K562 (cell line): Measurements from ENCODE around the gene PNCK. TPM values are rescaled to one million over a fixed set of nuclear protein-coding genes. Genes with fewer than 3 reads are reported as not detected.

ENCODE experiments used
- ATAC-seq: fragments of 200-7000 bp; cut with Tn5 transposase; 3 replicates; pipeline ENCODE4 v1.9.1; 2020; ENCODE audit warnings: moderate library complexity
- BruUV-seq: library from RNA; stranded (reverse); fragments of 400-500 nt; replicated peaks from 2 replicates; lab custom pipeline; 2021; lab: Mats Ljungman, UMichigan
- CTCF ChIA-PET: fragments of 300-600 bp; formaldehyde crosslinking; extraction: SDS; loops from one replicate; lab custom pipeline; 2021; ENCODE audit warnings: low intra/inter-chr PET ratio; lab: Yijun Ruan, JAX
- POLR2A ChIA-PET: fragments of 300-600, 350-650 bp; sonication (Branson Sonifier 250); formaldehyde crosslinking; extraction: SDS; loops from one replicate; lab custom pipeline; 2021; ENCODE audit warnings: antibody characterized with exemption, inconsistent platforms; lab: Yijun Ruan, JAX
- DNase-seq, 4 experiments: peaks; one replicate each; pipeline versions ENCODE4 v3.0.0 to v3.0.0-alpha.2; 2011 to 2018; ENCODE audit warnings: low spot score in 3 of 4, mixed read lengths in 3 of 4; ENCODE audit errors: extremely low read depth in 1 of 4
- FAIRE-seq: peaks from 2 replicates; lab custom pipeline; 2011; peaks lifted over from hg19 to GRCh38; lab: Jason Lieb, UNC
- H2AFZ ChIP-seq: 2 replicates; pipeline ENCODE4 v1.6.0; 2011; ENCODE audit warnings: low read depth, low read length, control low read depth, inconsistent platforms
- H3K27ac ChIP-seq: fragments of 200-600 bp; 3 replicates; pipeline ENCODE4 v1.8.0; 2011; ENCODE audit warnings: low read depth, mild to moderate bottlenecking, control low read depth, inconsistent platforms, low read length, moderate library complexity, mixed read lengths; ENCODE audit errors: extremely low read depth
- H3K27me3 ChIP-seq, 2 experiments: fragments of 300-600 bp in 1 of 2; 2 replicates in 1 of 2; 3 replicates in 1 of 2; pipeline versions ENCODE4 v1.6.0 to v1.8.0; 2011; ENCODE audit warnings: inconsistent platforms in 2 of 2, low read length in 2 of 2, mild to moderate bottlenecking in 1 of 2, mixed read lengths in 1 of 2, moderate library complexity in 1 of 2; ENCODE audit not compliant: control insufficient read depth in 2 of 2, insufficient read depth in 2 of 2
- H3K36me3 ChIP-seq: fragments of 300-600 bp; 3 replicates; pipeline ENCODE4 v1.8.0; 2011; ENCODE audit warnings: mild to moderate bottlenecking, low read length, inconsistent platforms; ENCODE audit not compliant: control insufficient read depth, insufficient read depth
- H3K4me1 ChIP-seq, 2 experiments: fragments of 200-600 bp in 1 of 2; replicated peaks in 1 of 2; 2 replicates in 1 of 2; 3 replicates in 1 of 2; pipeline versions ENCODE4 v1.5.1 to v1.8.0; 2011; ENCODE audit warnings: inconsistent platforms in 2 of 2, low read length in 2 of 2, mild to moderate bottlenecking in 1 of 2, mixed read lengths in 1 of 2, moderate library complexity in 1 of 2; ENCODE audit not compliant: control insufficient read depth in 2 of 2, insufficient read depth in 2 of 2
- H3K4me2 ChIP-seq: 2 replicates; pipeline ENCODE4 v1.6.1; 2011; ENCODE audit warnings: low read length, control low read depth, inconsistent platforms, mixed read lengths; ENCODE audit not compliant: insufficient read depth
- H3K4me3 ChIP-seq: fragments of 200-600 bp; sonication (generic), shearing (Covaris generic); 2 replicates; pipeline ENCODE4 v1.5.1; 2016; ENCODE audit warnings: control low read depth, inconsistent platforms
- H3K79me2 ChIP-seq: fragments of 200-600 bp; 3 replicates; pipeline ENCODE4 v1.8.0; 2011; ENCODE audit warnings: low read length, inconsistent platforms; ENCODE audit not compliant: control insufficient read depth, insufficient read depth
- H3K9ac ChIP-seq, 2 experiments: 2 replicates each; pipeline versions ENCODE4 v1.6.0 to v1.6.1; 2011; ENCODE audit warnings: low read depth in 2 of 2, low read length in 2 of 2, control low read depth in 1 of 2, inconsistent platforms in 1 of 2, mild to moderate bottlenecking in 1 of 2, mixed read lengths in 1 of 2; ENCODE audit not compliant: insufficient read depth in 1 of 2
- H3K9me1 ChIP-seq: one replicate; pipeline ENCODE4 v1.6.0; 2011; ENCODE audit warnings: inconsistent platforms, mild to moderate bottlenecking, low read length, moderate library complexity; ENCODE audit not compliant: control insufficient read depth, insufficient read depth
- H3K9me3 ChIP-seq: replicated peaks from 2 replicates; pipeline ENCODE4 v1.5.1; 2011; ENCODE audit warnings: low read depth, low read length, inconsistent platforms; ENCODE audit not compliant: control insufficient read depth, insufficient read depth
- H4K20me1 ChIP-seq: replicated peaks from 2 replicates; pipeline ENCODE4 v1.6.1; 2011; ENCODE audit warnings: low read length, inconsistent platforms, mixed read lengths; ENCODE audit not compliant: control insufficient read depth, insufficient read depth
- CCAR2 ChIP-seq: fragments of 200-400 bp; formaldehyde crosslinking; IDR thresholded peaks from 2 replicates; pipeline ENCODE4 v1.6.1; 2017; ENCODE audit warnings: mild to moderate bottlenecking, low read depth, low read length
- DMBX1 ChIP-seq: fragments of 250-450 bp; sonication (Bioruptor Pico); IDR thresholded peaks from 2 replicates; pipeline ENCODE4 v1.8.0; 2022; ENCODE audit warnings: inconsistent platforms, mild to moderate bottlenecking, moderate library complexity, borderline replicate concordance
- NFE2 ChIP-seq: IDR thresholded peaks from 2 replicates; pipeline ENCODE4 v1.6.1; 2014; ENCODE audit warnings: antibody characterized with exemption, low read depth
- NRF1 ChIP-seq, 2 experiments: fragments of 450-650 bp; IDR thresholded peaks in 1 of 2; conservative IDR thresholded peaks in 1 of 2; 2 replicates each; pipeline ENCODE4 v1.6.1; 2014; ENCODE audit warnings: mild to moderate bottlenecking in 2 of 2
- ZNF444 ChIP-seq: fragments of 250-450 bp; sonication (Bioruptor Pico); IDR thresholded peaks from 2 replicates; pipeline ENCODE4 v1.4.0; 2020; ENCODE audit warnings: mild to moderate bottlenecking, moderate library complexity
- WGBS: fragments of 100-300 bp; shearing (Covaris generic); methylation state at CpG from one replicate; pipeline ENCODE4 v1.1.6; 2016; ENCODE audit warnings: low coverage, mixed read lengths; ENCODE audit not compliant: insufficient coverage; ENCODE audit errors: missing lambda C conversion rate; 5-methylcytosine and 5-hydroxymethylcytosine counted together
- in situ Hi-C: fragments of 300-500 bp; cut with MboI; formaldehyde crosslinking; loops from 4 replicates; pipeline ENCODE4 v1.15.0; 2018; ENCODE audit warnings: inconsistent platforms, mixed read lengths
- intact Hi-C: fragments of 100-400 bp; cut with micrococcal nuclease; formaldehyde crosslinking; loops from 2 replicates; pipeline ENCODE4 v1.14.2; 2022
- polyA plus RNA-seq, 8 experiments: library from polyadenylated mRNA; depleted of rRNA in 4 of 8; stranded (reverse) in 5 of 8; unstranded in 3 of 8; fragments of >200 nt; fragmentation: Nextera tagmentation in 2 of 8; fragmentation: Illumina TruSeq in 1 of 8; extraction: Ambion mirVana in 2 of 8; extraction: Trizol in 1 of 8; gene quantifications; 2 replicates each; pipeline versions ENCODE4 v1.2.1 to v1.2.3, GENCODE V29; 2011 to 2014; ENCODE audit warnings: inconsistent platforms in 1 of 8, missing spikeins in 1 of 8
- total RNA-seq, 7 experiments: library from RNA; depleted of rRNA in 6 of 7; stranded (reverse); fragments of >200 nt in 6 of 7; fragmentation: Illumina TruSeq in 2 of 7; extraction: Trizol in 2 of 7; gene quantifications; 2 replicates each; pipeline versions ENCODE4 v1.2.1 to v1.2.3, GENCODE V29; 2011 to 2021; ENCODE audit warnings: low replicate concordance in 1 of 7

The PNCK gene
- total and polyA plus RNA-seq, 9 of the 15 experiments (the other 6 are each of a cell fraction or from before 2014, with no cell fraction given): 0.13 to 7.5 (median 1.2) TPM; not detected in 1

GRCh38 chrX:153640736-153641575, 32.7 kb downstream of the PNCK start:
- 0 out of 2 replicates have a peak overlapping the region, but pooled peaks have one; percentile 65 for H2AFZ ChIP-seq
- no peaks in the 10 kb centered on the region for H3K9me1 ChIP-seq
- TF ChIP-seq NFE2 (peak; percentile 29; the same call in 1 of the 2 replicates), ZNF444 (CRISPR knock-in tag) (no peak)
- no peak overlapping the region for H3K27ac ChIP-seq
- H4K20me1 ChIP-seq: no peaks in the 10 kb centered on the region
- DNase-seq: peak in 1 of 4 experiments; percentile 2
- no peak for ATAC-seq
- H3K9ac ChIP-seq: peak overlapping the region in 1 of 2 experiments; percentile 45; a peak in 2 of 4 replicates
- H3K79me2 ChIP-seq: no peaks in the 10 kb centered on the region
- in situ Hi-C loops: no loop called here
- peaks cover 2 to 73% of the 10 kb centered on the region in 2 experiments; a peak in 3 of 5 replicates for H3K4me1 ChIP-seq
- peaks cover 0 to 26% of the 10 kb centered on the region in 2 experiments; a peak in 3 of 5 replicates for H3K27me3 ChIP-seq
- 57% methylated on average over 11 of the region's 26 CpGs for WGBS
- CTCF ChIA-PET: no interaction called here
- H3K9me3 ChIP-seq: no peaks in the 10 kb centered on the region
- H3K36me3 ChIP-seq: no peaks in the 10 kb centered on the region
- intact Hi-C loops: no loop called here
- H3K4me3 ChIP-seq: no peak overlapping the region
- POLR2A ChIA-PET: interaction anchor here (0.7 kb wide), 1 partner anchor 45 kb away, joined by 3 read pairs; no protein-coding TSS in a partner anchor
- BruUV-seq: no TSS peak
- FAIRE-seq: no peak
- no peak overlapping the region for H3K4me2 ChIP-seq

- in situ Hi-C loops: no loop called here
- POLR2A ChIA-PET: interaction anchor here (0.6 to 0.7 kb wide), 2 partner anchors 45 to 46 kb away, joined by 3 read pairs; no protein-coding TSS in a partner anchor
These were observed 33.4 kb downstream of the PNCK start for GRCh38 chrX:153640045-153640686.

More at GRCh38 chrX:153640045-153640686, 33.4 kb downstream of the PNCK start:
- H3K9ac ChIP-seq: no peak overlapping the region
- H3K4me2 ChIP-seq: no peak overlapping the region
- H3K9me3 ChIP-seq: no peaks in the 10 kb centered on the region
- no peak overlapping the region for H3K4me3 ChIP-seq
- no peaks in the 10 kb centered on the region for H3K36me3 ChIP-seq
- H3K9me1 ChIP-seq: no peaks in the 10 kb centered on the region
- no peak overlapping the region for H2AFZ ChIP-seq
- H3K27me3 ChIP-seq: peaks cover 0 to 34% of the 10 kb centered on the region in 2 experiments; a peak in 3 of 5 replicates
- intact Hi-C loops: no loop called here
- BruUV-seq: no TSS peak
- H3K27ac ChIP-seq: no peak overlapping the region
- CTCF ChIA-PET: no interaction called here
- WGBS: 27% methylated on average over 15 of the region's 23 CpGs
- FAIRE-seq: no peak
- H4K20me1 ChIP-seq: no peaks in the 10 kb centered on the region
- no peak for ATAC-seq
- H3K4me1 ChIP-seq: peaks cover 2 to 72% of the 10 kb centered on the region in 2 experiments; a peak in 3 of 5 replicates
- H3K79me2 ChIP-seq: no peaks in the 10 kb centered on the region
- peak in 1 of 4 experiments; percentile 3 for DNase-seq
- TF ChIP-seq NRF1 (conservative IDR thresholded peaks at IDR 0.05 in 1 of 2, IDR thresholded peaks at IDR 0.05 in 1 of 2): no peak
- no peak for TF ChIP-seq CCAR2
- no peak for TF ChIP-seq DMBX1 (CRISPR knock-in tag)
- TF ChIP-seq, all 486 proteins: peak for 0
